ENCODE measurements around the gene TXLNB. TPM values are rescaled to one million over a fixed set of nuclear protein-coding genes. Genes with fewer than 3 reads are reported as not detected.

The TXLNB gene
- total RNA-seq, 3 donors from 2014 or later (not counting 1 experiment from before 2014, with no cell fraction given), result 0.24 to 0.93 (median 0.50) TPM

Other genes with a start within 250 kb of the TXLNB start
- 10 to 100 TPM; 76.5 to 80.5 (median 77.6) TPM for gene HECA, start 156.9 kb downstream of the TXLNB start, total RNA-seq
- 100 to 1,000 TPM in 2 of 3 donors, 10 to 100 TPM in 1; 89.8 to 152 (median 112) TPM for gene CITED2, start 82.7 kb upstream of the TXLNB start, total RNA-seq